ENCODE results near the gene EFEMP2. TPM values are rescaled to one million over a fixed set of nuclear protein-coding genes. Genes with fewer than 3 reads are reported as not detected.

The EFEMP2 gene
- total and polyA plus RNA-seq, 2 experiments from 2014 or later = 7.4 to 9.4 TPM

DNA sequence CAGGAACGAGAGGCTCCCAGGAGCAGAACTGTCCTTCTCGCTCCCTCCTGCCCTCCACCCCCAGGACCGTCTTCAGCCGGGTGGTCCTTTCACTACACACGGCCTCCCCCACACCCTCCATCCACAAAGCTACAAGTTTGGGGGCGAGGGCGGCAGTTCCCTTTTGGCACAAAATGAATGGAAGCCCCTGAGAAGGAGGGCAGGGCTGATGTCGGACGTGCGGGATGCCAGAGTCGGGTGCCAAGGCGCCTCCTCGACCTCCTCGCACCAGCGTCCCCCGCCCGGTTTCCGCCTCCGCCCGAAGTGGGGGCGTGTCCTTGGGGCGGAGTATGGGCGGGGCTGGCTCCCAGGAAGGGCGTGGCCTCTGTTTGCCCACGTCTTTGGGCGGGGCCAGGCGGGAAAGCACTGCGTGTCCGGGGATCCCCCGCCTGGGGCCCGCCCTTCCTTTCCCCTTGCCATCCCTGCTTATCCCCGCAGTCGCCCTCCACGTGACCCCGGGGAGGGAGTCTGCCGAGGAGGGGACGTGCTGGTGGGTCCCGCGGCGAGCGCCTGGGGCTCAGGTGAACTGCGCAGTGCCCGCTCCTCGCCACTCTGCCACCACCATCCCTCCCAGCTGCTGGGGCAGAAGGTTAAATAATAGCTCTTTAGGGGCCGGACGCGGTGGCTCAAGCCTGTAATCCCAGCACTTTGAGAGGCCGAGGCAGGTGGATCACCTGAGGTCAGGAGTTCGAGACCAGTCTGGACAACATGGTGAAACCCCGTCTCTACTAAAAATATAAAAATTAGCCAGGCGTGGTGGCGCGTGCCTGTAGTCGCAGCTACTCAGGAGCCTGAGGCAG, 937 bp upstream of the EFEMP2 start:
- peak overlapping the region; percentile 99 for H3K4me2 ChIP-seq
- no peaks in the 10 kb centered on the region for H3K36me3 Mint-ChIP-seq (ENCODE audit: low read depth)
- TF ChIP-seq JUNB (IDR thresholded peaks at IDR 0.05; ENCODE audit: unreplicated experiment) = no peak
- TF ChIP-seq EZH2 (IDR thresholded peaks at IDR 0.05; ENCODE audit: low read depth, unreplicated experiment) = no peak
- TF ChIP-seq ZNF114 (CRISPR knock-in tag; IDR thresholded peaks at IDR 0.05) = no peak
- TF ChIP-seq, protein P1, sequence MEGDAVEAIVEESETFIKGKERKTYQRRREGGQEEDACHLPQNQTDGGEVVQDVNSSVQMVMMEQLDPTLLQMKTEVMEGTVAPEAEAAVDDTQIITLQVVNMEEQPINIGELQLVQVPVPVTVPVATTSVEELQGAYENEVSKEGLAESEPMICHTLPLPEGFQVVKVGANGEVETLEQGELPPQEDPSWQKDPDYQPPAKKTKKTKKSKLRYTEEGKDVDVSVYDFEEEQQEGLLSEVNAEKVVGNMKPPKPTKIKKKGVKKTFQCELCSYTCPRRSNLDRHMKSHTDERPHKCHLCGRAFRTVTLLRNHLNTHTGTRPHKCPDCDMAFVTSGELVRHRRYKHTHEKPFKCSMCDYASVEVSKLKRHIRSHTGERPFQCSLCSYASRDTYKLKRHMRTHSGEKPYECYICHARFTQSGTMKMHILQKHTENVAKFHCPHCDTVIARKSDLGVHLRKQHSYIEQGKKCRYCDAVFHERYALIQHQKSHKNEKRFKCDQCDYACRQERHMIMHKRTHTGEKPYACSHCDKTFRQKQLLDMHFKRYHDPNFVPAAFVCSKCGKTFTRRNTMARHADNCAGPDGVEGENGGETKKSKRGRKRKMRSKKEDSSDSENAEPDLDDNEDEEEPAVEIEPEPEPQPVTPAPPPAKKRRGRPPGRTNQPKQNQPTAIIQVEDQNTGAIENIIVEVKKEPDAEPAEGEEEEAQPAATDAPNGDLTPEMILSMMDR (conservative IDR thresholded peaks at IDR 0.05; ENCODE audit: low read depth in 2 of 2) = no peak
- peak; percentile 87 for TF ChIP-seq POLR2AphosphoS5 (IDR thresholded peaks at IDR 0.05; ENCODE audit: low read depth)
- TF ChIP-seq, protein P2, sequence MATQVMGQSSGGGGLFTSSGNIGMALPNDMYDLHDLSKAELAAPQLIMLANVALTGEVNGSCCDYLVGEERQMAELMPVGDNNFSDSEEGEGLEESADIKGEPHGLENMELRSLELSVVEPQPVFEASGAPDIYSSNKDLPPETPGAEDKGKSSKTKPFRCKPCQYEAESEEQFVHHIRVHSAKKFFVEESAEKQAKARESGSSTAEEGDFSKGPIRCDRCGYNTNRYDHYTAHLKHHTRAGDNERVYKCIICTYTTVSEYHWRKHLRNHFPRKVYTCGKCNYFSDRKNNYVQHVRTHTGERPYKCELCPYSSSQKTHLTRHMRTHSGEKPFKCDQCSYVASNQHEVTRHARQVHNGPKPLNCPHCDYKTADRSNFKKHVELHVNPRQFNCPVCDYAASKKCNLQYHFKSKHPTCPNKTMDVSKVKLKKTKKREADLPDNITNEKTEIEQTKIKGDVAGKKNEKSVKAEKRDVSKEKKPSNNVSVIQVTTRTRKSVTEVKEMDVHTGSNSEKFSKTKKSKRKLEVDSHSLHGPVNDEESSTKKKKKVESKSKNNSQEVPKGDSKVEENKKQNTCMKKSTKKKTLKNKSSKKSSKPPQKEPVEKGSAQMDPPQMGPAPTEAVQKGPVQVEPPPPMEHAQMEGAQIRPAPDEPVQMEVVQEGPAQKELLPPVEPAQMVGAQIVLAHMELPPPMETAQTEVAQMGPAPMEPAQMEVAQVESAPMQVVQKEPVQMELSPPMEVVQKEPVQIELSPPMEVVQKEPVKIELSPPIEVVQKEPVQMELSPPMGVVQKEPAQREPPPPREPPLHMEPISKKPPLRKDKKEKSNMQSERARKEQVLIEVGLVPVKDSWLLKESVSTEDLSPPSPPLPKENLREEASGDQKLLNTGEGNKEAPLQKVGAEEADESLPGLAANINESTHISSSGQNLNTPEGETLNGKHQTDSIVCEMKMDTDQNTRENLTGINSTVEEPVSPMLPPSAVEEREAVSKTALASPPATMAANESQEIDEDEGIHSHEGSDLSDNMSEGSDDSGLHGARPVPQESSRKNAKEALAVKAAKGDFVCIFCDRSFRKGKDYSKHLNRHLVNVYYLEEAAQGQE (IDR thresholded peaks at IDR 0.05; ENCODE audit: unreplicated experiment) = no peak
- no peak for TF ChIP-seq EZH2phosphoT487 (IDR thresholded peaks at IDR 0.05; ENCODE audit: unreplicated experiment)
- TF ChIP-seq CREB1 (CRISPR knock-in tag; IDR thresholded peaks at IDR 0.05; ENCODE audit: low read depth) = peak; percentile 70
- TF ChIP-seq STAT1 (IDR thresholded peaks at IDR 0.05; ENCODE audit: unreplicated experiment) = no peak
- TF ChIP-seq NANOG (IDR thresholded peaks at IDR 0.05; ENCODE audit: borderline replicate concordance) = no peak
- no peak for TF ChIP-seq ETS1 (IDR thresholded peaks at IDR 0.05)
- TF ChIP-seq ZNF331 (CRISPR knock-in tag; IDR thresholded peaks at IDR 0.05; ENCODE audit: low read depth) = no peak
- H3K4me1 Mint-ChIP-seq = peaks cover 3% of the 10 kb centered on the region; the same call in 1 of the 3 replicates
- H3K4me3 ChIP-seq = peak overlapping the region; percentile 83
- peaks cover 43% of the 10 kb centered on the region for H3K27me3 Mint-ChIP-seq (ENCODE audit: insufficient read depth, low read depth, poor library complexity)
- peak; percentile 76 for ATAC-seq
- H3K27ac ChIP-seq (ENCODE audit: low read depth) = no peak overlapping the region
- H3F3A ChIP-seq (replicated peaks; ENCODE audit: low read depth) = no peaks in the 10 kb centered on the region
- peaks cover 27% of the 10 kb centered on the region for H3K27me3 ChIP-seq (ENCODE audit: insufficient read depth)
- no peaks in the 10 kb centered on the region; the same call in 2 of the 3 replicates for H3K9me3 Mint-ChIP-seq
- no peaks in the 10 kb centered on the region for H3K9me2 ChIP-seq (ENCODE audit: insufficient read depth)
- no peaks in the 10 kb centered on the region for H3K79me2 ChIP-seq (replicated peaks; ENCODE audit: insufficient read depth)
- DNase-seq (ENCODE audit: low spot score) = peak; percentile 96
- H3K4me3 Mint-ChIP-seq = peak overlapping the region; percentile 75
- H4K20me1 ChIP-seq (replicated peaks; ENCODE audit: insufficient read depth) = no peaks in the 10 kb centered on the region; the same call in 1 of the 2 replicates
- no peaks in the 10 kb centered on the region; the same call in 1 of the 2 replicates for H3K4me1 ChIP-seq (ENCODE audit: insufficient read depth)
- H3K36me3 ChIP-seq (ENCODE audit: insufficient read depth) = no peaks in the 10 kb centered on the region
- peak overlapping the region; percentile 98 for H2AFZ ChIP-seq
- no peak overlapping the region for H3K27ac Mint-ChIP-seq

Measured in GM23338 (cell line).